Natural killer cell (primary cell): Measurements from ENCODE around the gene DLL1. TPM values are rescaled to one million over a fixed set of nuclear protein-coding genes. Genes with fewer than 3 reads are reported as not detected.

Experiments used
- ATAC-seq, 3 donors: fragments of 150-1000 bp in 2 of 3; fragments of 200-7000 bp in 1 of 3; cut with Tn5 transposase; 1 replicate in 1 of 3; 2 replicates in 2 of 3; pipeline ENCODE4 v1.10.0; 2021; ENCODE audit warnings: mild to moderate bottlenecking in 2 of 3, moderate library complexity in 2 of 3
- DNase-seq, 2 donors: peaks; one replicate each; pipeline versions ENCODE4 v3.0.0 to v3.0.0-alpha.2; 2013 to 2021; ENCODE audit warnings: mixed read lengths in 1 of 2
- H3K27ac ChIP-seq: one replicate; pipeline ENCODE4 v1.5.1; 2013; ENCODE audit warnings: mild to moderate bottlenecking, low read length
- H3K27me3 ChIP-seq: one replicate; pipeline ENCODE4 v1.6.1; 2013; ENCODE audit warnings: low read length; ENCODE audit not compliant: control insufficient read depth, insufficient read depth
- H3K36me3 ChIP-seq: one replicate; pipeline ENCODE4 v1.6.1; 2013; ENCODE audit warnings: low read length; ENCODE audit not compliant: control insufficient read depth, insufficient read depth
- H3K4me1 ChIP-seq: one replicate; pipeline ENCODE4 v1.6.1; 2013; ENCODE audit warnings: low read length; ENCODE audit not compliant: control insufficient read depth, insufficient read depth
- H3K4me3 ChIP-seq: one replicate; pipeline ENCODE4 v1.5.1; 2013; ENCODE audit warnings: low read length
- H3K9me3 ChIP-seq: one replicate; pipeline ENCODE4 v1.6.1; 2013; ENCODE audit warnings: low read length; ENCODE audit not compliant: control insufficient read depth, insufficient read depth
- H3K27ac Mint-ChIP-seq, 2 donors: one replicate each; pipeline ENCODE4 v1.8.0; 2022; ENCODE audit warnings: mild to moderate bottlenecking in 2 of 2, mixed read lengths in 2 of 2, moderate library complexity in 1 of 2
- H3K27me3 Mint-ChIP-seq, 2 donors: one replicate each; pipeline ENCODE4 v1.8.0; 2022; ENCODE audit warnings: low read depth in 2 of 2, mixed read lengths in 2 of 2
- H3K36me3 Mint-ChIP-seq: one replicate; pipeline ENCODE4 v1.8.0; 2022; ENCODE audit warnings: mixed read lengths
- H3K4me1 Mint-ChIP-seq, 2 donors: one replicate each; pipeline ENCODE4 v1.8.0; 2022; ENCODE audit warnings: mixed read lengths in 2 of 2
- H3K4me3 Mint-ChIP-seq: one replicate; pipeline ENCODE4 v1.8.0; 2022; ENCODE audit warnings: mild to moderate bottlenecking, moderate library complexity, mixed read lengths
- H3K9me3 Mint-ChIP-seq, 2 donors: one replicate each; pipeline ENCODE4 v1.8.0; 2022; ENCODE audit warnings: mixed read lengths in 2 of 2
- WGBS: methylation state at CpG from one replicate; pipeline ENCODE4 v1.1.7; 2013; ENCODE audit warnings: missing lambda C conversion rate; ENCODE audit not compliant: insufficient coverage; 5-methylcytosine and 5-hydroxymethylcytosine counted together
- intact Hi-C: fragments of 100-400 bp; cut with micrococcal nuclease; formaldehyde crosslinking; loops from one replicate; pipeline ENCODE4 v1.14.2; 2022
- total RNA-seq, 4 donors: library from RNA; stranded (reverse); fragments of 120-200 nt in 1 of 4; gene quantifications; one replicate each; pipeline versions ENCODE4 v1.2.3 to v1.2.4, GENCODE V29; 2013 to 2022
- TF ChIP-seq, protein P1 (sequence below): fragments of 200-600 bp; IDR thresholded peaks from one replicate; pipeline ENCODE4 v1.8.0; 2022; ENCODE audit warnings: antibody characterized with exemption

DLL1 gene
- total RNA-seq, 3 donors from 2014 or later (not counting 1 experiment from before 2014, with no cell fraction given), result 4.3 to 16.9 (median 6.0) TPM

DNA sequence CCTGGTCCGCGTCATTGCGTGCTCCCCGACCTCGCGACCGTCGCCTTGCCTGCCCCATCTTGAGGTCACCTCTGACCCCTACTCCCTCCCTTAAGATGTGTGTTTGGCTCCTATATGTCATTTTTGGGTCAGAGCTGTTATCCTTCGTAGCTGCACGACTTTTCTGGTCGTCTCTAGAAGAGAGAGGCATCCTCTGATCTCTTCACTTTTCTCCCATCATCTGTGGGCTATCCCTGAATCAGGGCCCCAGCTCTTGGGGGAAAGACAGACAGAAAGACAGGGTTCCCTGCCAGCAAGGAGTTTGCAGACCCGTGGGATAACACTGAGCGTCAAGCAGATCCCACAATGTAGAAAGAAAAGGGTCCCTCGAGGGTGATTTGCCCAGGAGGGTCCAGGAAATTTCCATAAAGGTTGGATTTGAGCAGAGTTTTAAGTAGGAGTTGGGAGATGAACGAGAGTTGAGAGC lies 16.2 kb upstream of the DLL1 start:
- DNase-seq, result no peak
- 10% methylated on average over 15 of the region's 15 CpGs for WGBS
- Mint-ChIP-seq H3K27me3 (peaks cover 16 to 17% of the 10 kb centered on the region in 2 donors), H3K27ac (peak overlapping the region; percentile 92 to 93), H3K4me3 (peak overlapping the region; percentile 96), H3K4me1 (peaks cover 44 to 45% of the 10 kb centered on the region in 2 donors), H3K36me3 (no peaks in the 10 kb centered on the region), H3K9me3 (no peaks in the 10 kb centered on the region)
- no peak for ATAC-seq
- H3K4me3 ChIP-seq, result peak overlapping the region; percentile 87
- peak overlapping the region; percentile 86 for H3K27ac ChIP-seq
- TF ChIP-seq, protein P1, sequence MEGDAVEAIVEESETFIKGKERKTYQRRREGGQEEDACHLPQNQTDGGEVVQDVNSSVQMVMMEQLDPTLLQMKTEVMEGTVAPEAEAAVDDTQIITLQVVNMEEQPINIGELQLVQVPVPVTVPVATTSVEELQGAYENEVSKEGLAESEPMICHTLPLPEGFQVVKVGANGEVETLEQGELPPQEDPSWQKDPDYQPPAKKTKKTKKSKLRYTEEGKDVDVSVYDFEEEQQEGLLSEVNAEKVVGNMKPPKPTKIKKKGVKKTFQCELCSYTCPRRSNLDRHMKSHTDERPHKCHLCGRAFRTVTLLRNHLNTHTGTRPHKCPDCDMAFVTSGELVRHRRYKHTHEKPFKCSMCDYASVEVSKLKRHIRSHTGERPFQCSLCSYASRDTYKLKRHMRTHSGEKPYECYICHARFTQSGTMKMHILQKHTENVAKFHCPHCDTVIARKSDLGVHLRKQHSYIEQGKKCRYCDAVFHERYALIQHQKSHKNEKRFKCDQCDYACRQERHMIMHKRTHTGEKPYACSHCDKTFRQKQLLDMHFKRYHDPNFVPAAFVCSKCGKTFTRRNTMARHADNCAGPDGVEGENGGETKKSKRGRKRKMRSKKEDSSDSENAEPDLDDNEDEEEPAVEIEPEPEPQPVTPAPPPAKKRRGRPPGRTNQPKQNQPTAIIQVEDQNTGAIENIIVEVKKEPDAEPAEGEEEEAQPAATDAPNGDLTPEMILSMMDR, result no peak
- H3K27me3 ChIP-seq, result no peaks in the 10 kb centered on the region
- H3K36me3 ChIP-seq, result no peaks in the 10 kb centered on the region
- intact Hi-C loops, result loop anchor here (5.0 kb wide), 2 partner anchors 135 to 155 kb away; no protein-coding TSS in a partner anchor
- peaks cover 25% of the 10 kb centered on the region for H3K4me1 ChIP-seq
- no peaks in the 10 kb centered on the region for H3K9me3 ChIP-seq

DNA sequence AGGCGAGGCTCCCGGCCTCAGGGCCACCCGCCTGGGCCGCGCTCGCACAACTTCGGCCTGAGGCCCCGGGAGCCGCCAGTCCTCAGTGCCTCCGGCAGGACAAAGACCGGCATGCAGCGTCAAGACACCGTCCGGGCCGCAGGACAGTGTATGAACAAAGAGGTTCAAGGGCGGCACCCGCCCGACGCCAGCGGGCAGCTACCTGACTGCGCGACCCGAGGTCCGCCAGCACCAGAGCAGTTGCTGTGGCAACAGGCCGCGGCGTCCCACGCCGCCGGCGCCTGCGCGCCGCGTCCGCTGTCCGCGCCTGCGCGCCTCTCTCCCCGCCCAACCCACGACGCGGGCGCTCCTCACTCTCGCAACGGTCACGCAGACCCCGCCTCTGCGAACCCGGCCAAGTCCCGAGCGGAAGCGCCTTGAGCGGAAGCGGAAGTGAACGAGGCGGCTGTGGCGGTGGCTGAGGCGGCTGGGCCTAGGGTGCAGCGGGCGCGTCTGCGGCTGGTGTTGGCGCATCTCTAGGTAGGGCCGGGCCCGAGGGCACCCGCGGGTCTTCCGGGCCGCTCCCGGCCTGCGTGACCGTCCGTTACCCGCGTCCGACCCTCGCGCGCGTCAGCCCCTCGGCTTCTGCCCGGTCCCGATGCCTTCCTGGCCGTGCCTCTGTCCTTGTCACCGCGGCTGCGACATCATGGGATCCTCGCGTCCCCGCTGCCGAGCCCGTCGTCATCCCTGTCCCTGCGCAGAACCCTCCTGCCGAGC lies 15.6 kb upstream of the DLL1 start, which contains the start of gene FAM120B:
TSS of gene FAM120B (plus strand) at position 435 of the 756 bp plus-strand sequence. CDS start 10,633 bp downstream, outside the sequence.
- Histone ChIP-seq H3K9me3 (no peaks in the 10 kb centered on the region), H3K36me3 (no peaks in the 10 kb centered on the region), H3K27me3 (no peaks in the 10 kb centered on the region), H3K27ac (peak within 1 kb of the TSS; percentile 86), H3K4me1 (peaks cover 25% of the 10 kb centered on the region), H3K4me3 (peak within 1 kb of the TSS; percentile 87)
- Mint-ChIP-seq H3K27ac (peak within 1 kb of the TSS; percentile 92 to 93), H3K9me3 (no peaks in the 10 kb centered on the region), H3K4me1 (peaks cover 42% of the 10 kb centered on the region in 2 donors), H3K27me3 (peaks cover 20 to 22% of the 10 kb centered on the region in 2 donors), H3K4me3 (peak within 1 kb of the TSS; percentile 96), H3K36me3 (no peaks in the 10 kb centered on the region)
- WGBS, result under 1% methylated on average over 97 of the region's 97 CpGs
- intact Hi-C loops, result loop anchor here (1.0 to 5.0 kb wide), 3 partner anchors 34 to 156 kb away; no protein-coding TSS in a partner anchor
- DNase-seq (peak; percentile 95 to 98), ATAC-seq (peak; percentile 94 to 98 (median 95))
- TF ChIP-seq, protein P1, result no peak

- no peaks in the 10 kb centered on the region for H3K9me3 Mint-ChIP-seq
- ATAC-seq (no peak), DNase-seq (peak in 1 of 2 donors; percentile 18)
- no peaks in the 10 kb centered on the region for H3K36me3 Mint-ChIP-seq
- peak overlapping the region; percentile 87 for H3K4me3 ChIP-seq
- 18% methylated on average over 29 of the region's 29 CpGs for WGBS
- peaks cover 25% of the 10 kb centered on the region for H3K4me1 ChIP-seq
- peaks cover 25 to 27% of the 10 kb centered on the region in 2 donors for H3K27me3 Mint-ChIP-seq
- H3K4me3 Mint-ChIP-seq, result peak overlapping the region; percentile 52
- TF ChIP-seq, protein P1, result no peak
- no peaks in the 10 kb centered on the region for H3K27me3 ChIP-seq
- H3K27ac ChIP-seq, result no peak overlapping the region
- no peaks in the 10 kb centered on the region for H3K9me3 ChIP-seq
- H3K27ac Mint-ChIP-seq, result peak overlapping the region in 1 of 2 donors; percentile 93
- intact Hi-C loops, result loop anchor here (1.0 to 5.0 kb wide), 3 partner anchors 34 to 156 kb away; no protein-coding TSS in a partner anchor
- peaks cover 35% of the 10 kb centered on the region in 2 donors for H3K4me1 Mint-ChIP-seq
- H3K36me3 ChIP-seq, result no peaks in the 10 kb centered on the region
These were observed 15.0 kb upstream of the DLL1 start for GRCh38 chr6:170305805-170306323.
